Endothelial cell of umbilical vein (primary cell): ENCODE data around the gene ZNF281. TPM values are rescaled to one million over a fixed set of nuclear protein-coding genes. Genes with fewer than 3 reads are reported as not detected.

Experiments
- BruUV-seq: library from RNA; stranded (reverse); fragments of 400-500 nt; replicated peaks from 2 replicates; lab custom pipeline; 2021; lab: Mats Ljungman, UMichigan
- CTCF ChIA-PET: fragments of 300-600, 350-600 bp; sonication (Branson Sonifier 250); formaldehyde crosslinking; loops from one replicate; lab custom pipeline; 2021; ENCODE audit warnings: antibody characterized with exemption, inconsistent platforms; lab: Charles Lee
- POLR2A ChIA-PET: fragments of 300-600, 350-600 bp; sonication (Branson Sonifier 250); formaldehyde crosslinking; loops from one replicate; lab custom pipeline; 2021; ENCODE audit warnings: antibody characterized with exemption, inconsistent platforms; lab: Charles Lee
- DNase-seq: peaks from one replicate; pipeline ENCODE4 v3.0.0-alpha.2; 2011; ENCODE audit warnings: low read depth, low spot score
- FAIRE-seq: peaks from 2 replicates; lab custom pipeline; 2011; peaks lifted over from hg19 to GRCh38; lab: Jason Lieb, UNC
- H2AFZ ChIP-seq: 2 replicates; pipeline ENCODE4 v1.6.0; 2012; ENCODE audit warnings: low read depth, low read length, control low read depth, inconsistent platforms
- H3K27ac ChIP-seq: 2 replicates; pipeline ENCODE4 v1.5.1; 2011; ENCODE audit warnings: low read depth, mild to moderate bottlenecking, control low read depth, low read length, moderate library complexity; ENCODE audit not compliant: insufficient read depth
- H3K27me3 ChIP-seq, 2 experiments: 2 replicates each; pipeline versions ENCODE4 v1.6.0 to v1.6.1; 2011; ENCODE audit warnings: low read length in 2 of 2, mixed read lengths in 1 of 2; ENCODE audit not compliant: control insufficient read depth in 2 of 2, insufficient read depth in 2 of 2
- H3K36me3 ChIP-seq, 2 experiments: 2 replicates in 1 of 2; 3 replicates in 1 of 2; pipeline ENCODE4 v1.5.1; 2011; ENCODE audit warnings: low read length in 2 of 2, mild to moderate bottlenecking in 1 of 2, moderate library complexity in 1 of 2; ENCODE audit not compliant: control insufficient read depth in 2 of 2, insufficient read depth in 2 of 2; ENCODE audit errors: extremely low read depth in 1 of 2
- H3K4me1 ChIP-seq: 3 replicates; pipeline ENCODE4 v1.5.1; 2011; ENCODE audit warnings: mild to moderate bottlenecking, low read length; ENCODE audit not compliant: control insufficient read depth, insufficient read depth; ENCODE audit errors: extremely low read depth
- H3K4me2 ChIP-seq: 2 replicates; pipeline ENCODE4 v1.6.1; 2011; ENCODE audit warnings: low read length, control low read depth, mixed read lengths; ENCODE audit not compliant: insufficient read depth
- H3K4me3 ChIP-seq, 3 experiments: fragments of 200-600 bp in 1 of 3; sonication (generic), shearing (Covaris generic) in 1 of 3; replicated peaks in 1 of 3; 2 replicates each; pipeline ENCODE4 v1.5.1; 2011 to 2016; ENCODE audit warnings: control low read depth in 3 of 3, low read length in 3 of 3, mild to moderate bottlenecking in 2 of 3, inconsistent platforms in 1 of 3, low read depth in 1 of 3, moderate library complexity in 1 of 3; ENCODE audit not compliant: insufficient read depth in 1 of 3
- H3K79me2 ChIP-seq: 2 replicates; pipeline ENCODE4 v1.6.0; 2012; ENCODE audit warnings: low read length, inconsistent platforms; ENCODE audit not compliant: control insufficient read depth, insufficient read depth
- H3K9ac ChIP-seq: replicated peaks from 2 replicates; pipeline ENCODE3; 2011; ENCODE audit warnings: low read length, control low read depth; ENCODE audit not compliant: insufficient read depth; ENCODE audit errors: extremely low read depth
- H3K9me1 ChIP-seq: replicated peaks from 3 replicates; pipeline ENCODE4 v1.6.0; 2011; ENCODE audit warnings: mild to moderate bottlenecking, low read length; ENCODE audit not compliant: control insufficient read depth, insufficient read depth; ENCODE audit errors: extremely low read depth
- H3K9me3 ChIP-seq: replicated peaks from 2 replicates; pipeline ENCODE4 v1.5.1; 2012; ENCODE audit warnings: low read length, inconsistent platforms; ENCODE audit not compliant: control insufficient read depth, insufficient read depth
- H4K20me1 ChIP-seq: replicated peaks from 2 replicates; pipeline ENCODE3; 2011; ENCODE audit warnings: mild to moderate bottlenecking, low read length; ENCODE audit not compliant: control insufficient read depth, insufficient read depth; ENCODE audit errors: extremely low read depth
- CTCF ChIP-seq, 2 donors: IDR thresholded peaks; 1 replicate in 1 of 2; 2 replicates in 1 of 2; pipeline ENCODE4 v1.5.1; 2011; ENCODE audit warnings: low read length in 2 of 2, mild to moderate bottlenecking in 2 of 2, moderate library complexity in 2 of 2, control low read depth in 1 of 2, inconsistent platforms in 1 of 2, low read depth in 1 of 2; ENCODE audit not compliant: insufficient read depth in 1 of 2; ENCODE audit errors: extremely low read depth in 1 of 2
- EZH2 ChIP-seq: IDR thresholded peaks from 2 replicates; pipeline ENCODE4 v1.6.1; 2012; ENCODE audit warnings: borderline replicate concordance, low read depth, mild to moderate bottlenecking, moderate library complexity, low read length, inconsistent platforms; ENCODE audit not compliant: severe bottlenecking
- FOS ChIP-seq: IDR thresholded peaks from 2 replicates; pipeline ENCODE4 v1.6.1; 2011; ENCODE audit warnings: mild to moderate bottlenecking, low read length, moderate library complexity, borderline replicate concordance; ENCODE audit not compliant: insufficient read depth
- GATA2 ChIP-seq: IDR thresholded peaks from 2 replicates; pipeline ENCODE4 v1.7.0; 2011; ENCODE audit warnings: low read depth, mild to moderate bottlenecking, moderate library complexity, mixed read lengths, low read length; ENCODE audit not compliant: insufficient read length, insufficient read depth
- JUN ChIP-seq: IDR thresholded peaks from 2 replicates; pipeline ENCODE4 v1.6.1; 2011; ENCODE audit warnings: borderline replicate concordance, low read depth; ENCODE audit not compliant: insufficient read length, insufficient read depth
- MYC ChIP-seq: IDR thresholded peaks from one replicate; pipeline ENCODE4 v1.6.1; 2011; ENCODE audit warnings: mild to moderate bottlenecking, low read depth, low read length
- POLR2A ChIP-seq: IDR thresholded peaks from 2 replicates; pipeline ENCODE4 v1.6.1; 2012; ENCODE audit warnings: low read depth, mild to moderate bottlenecking, control low read depth, low read length
- POLR2AphosphoS5 ChIP-seq: IDR thresholded peaks from 2 replicates; pipeline ENCODE4 v1.6.1; 2012; ENCODE audit warnings: low read depth, mild to moderate bottlenecking, control low read depth, low read length, moderate library complexity; ENCODE audit not compliant: insufficient read depth
- dilution Hi-C: fragments of 300-500 bp; cut with MboI; formaldehyde crosslinking; loops from one replicate; pipeline ENCODE4 v1.15.0; 2019; ENCODE audit warnings: low sequenced_read_pairs; ENCODE audit not compliant: extremely low pct_ligation_motif_present
- intact Hi-C: fragments of 100-400 bp; cut with micrococcal nuclease; formaldehyde crosslinking; loops from one replicate; pipeline ENCODE4 v1.10.0; 2022
- polyA plus RNA-seq, 4 experiments: library from polyadenylated mRNA; depleted of rRNA in 3 of 4; stranded (reverse) in 3 of 4; unstranded in 1 of 4; fragments of >200 nt; gene quantifications; 2 replicates each; pipeline versions ENCODE4 v1.2.1 to v1.2.3, GENCODE V29; 2011 to 2012; ENCODE audit warnings: missing spikeins in 1 of 4
- total RNA-seq: library from RNA; stranded (reverse); gene quantifications from 2 replicates; pipeline ENCODE4 v1.2.3, GENCODE V29; 2021
- TF ChIP-seq, protein P1 (sequence below): IDR thresholded peaks from 2 replicates; pipeline ENCODE4 v1.6.1; 2011; ENCODE audit not compliant: insufficient read depth, insufficient read length

Gene ZNF281
- total and polyA plus RNA-seq, 2 donors (not counting 3 experiments of a cell fraction or from before 2014, with no cell fraction given): 5.2 to 22.3 TPM

DNA sequence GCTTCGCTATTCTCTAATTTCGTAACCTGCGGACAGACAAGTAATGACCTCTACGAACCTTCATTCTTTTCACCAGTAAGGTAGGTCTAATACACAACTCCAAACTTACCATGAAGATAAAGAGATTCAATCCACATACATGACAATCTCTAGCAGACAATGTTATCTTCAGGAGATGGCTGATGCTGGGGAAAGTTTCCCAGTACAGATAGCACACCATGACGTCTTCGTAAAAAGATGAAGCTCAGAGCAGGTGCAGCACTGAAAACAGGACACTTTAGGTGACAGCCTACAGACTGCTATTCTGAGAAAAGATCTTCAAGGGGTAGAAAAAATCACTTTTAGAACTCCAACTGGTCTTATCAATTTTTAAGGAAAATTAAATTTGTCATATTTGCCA lies 41.3 kb downstream of the ZNF281 start:
- no peaks in the 10 kb centered on the region for H3K27me3 ChIP-seq
- no TSS peak for BruUV-seq
- no peak overlapping the region for H3K4me2 ChIP-seq
- peaks cover 7% of the 10 kb centered on the region for H3K4me1 ChIP-seq
- no peak overlapping the region for H3K27ac ChIP-seq
- no peak overlapping the region for H2AFZ ChIP-seq
- TF ChIP-seq POLR2AphosphoS5: no peak
- TF ChIP-seq, protein P1, sequence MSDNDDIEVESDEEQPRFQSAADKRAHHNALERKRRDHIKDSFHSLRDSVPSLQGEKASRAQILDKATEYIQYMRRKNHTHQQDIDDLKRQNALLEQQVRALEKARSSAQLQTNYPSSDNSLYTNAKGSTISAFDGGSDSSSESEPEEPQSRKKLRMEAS: no peak
- no peak for TF ChIP-seq JUN
- no peak for TF ChIP-seq FOS
- TF ChIP-seq GATA2: no peak
- no peak for TF ChIP-seq MYC
- no peak for TF ChIP-seq CTCF (IDR thresholded peaks at IDR 0.05; ENCODE audit: extremely low read depth in 1 of 2, insufficient read depth in 1 of 2, low read depth in 1 of 2, low read length in 2 of 2)
- TF ChIP-seq POLR2A: no peak
- no peak for TF ChIP-seq EZH2
- dilution Hi-C loops: no loop called here
- FAIRE-seq (no peak), DNase-seq (no peak)
- no peaks in the 10 kb centered on the region for H3K9me1 ChIP-seq
- ChIA-PET POLR2A (no interaction called here), CTCF (interaction anchor here (1.4 kb wide), 1 partner anchor 120 kb away, joined by 6 read pairs; no protein-coding TSS in a partner anchor)
- no peaks in the 10 kb centered on the region for H3K9me3 ChIP-seq
- H4K20me1 ChIP-seq: no peaks in the 10 kb centered on the region
- H3K79me2 ChIP-seq: no peaks in the 10 kb centered on the region
- H3K4me3 ChIP-seq: no peak overlapping the region
- intact Hi-C loops: no loop called here
- no peaks in the 10 kb centered on the region for H3K36me3 ChIP-seq
- no peak overlapping the region for H3K9ac ChIP-seq
